ENCODE measurements around the gene DSP. TPM values are rescaled to one million over a fixed set of nuclear protein-coding genes. Genes with fewer than 3 reads are reported as not detected.

The DSP gene
- total and polyA plus RNA-seq, 2 of the 13 experiments (the other 11 are each of a cell fraction or from before 2014, with no cell fraction given): 89.8 to 117 TPM

GRCh38 chr6:7543789-7544424, 2.4 kb downstream of the DSP start (continued):
- TF ChIP-seq, protein P1, sequence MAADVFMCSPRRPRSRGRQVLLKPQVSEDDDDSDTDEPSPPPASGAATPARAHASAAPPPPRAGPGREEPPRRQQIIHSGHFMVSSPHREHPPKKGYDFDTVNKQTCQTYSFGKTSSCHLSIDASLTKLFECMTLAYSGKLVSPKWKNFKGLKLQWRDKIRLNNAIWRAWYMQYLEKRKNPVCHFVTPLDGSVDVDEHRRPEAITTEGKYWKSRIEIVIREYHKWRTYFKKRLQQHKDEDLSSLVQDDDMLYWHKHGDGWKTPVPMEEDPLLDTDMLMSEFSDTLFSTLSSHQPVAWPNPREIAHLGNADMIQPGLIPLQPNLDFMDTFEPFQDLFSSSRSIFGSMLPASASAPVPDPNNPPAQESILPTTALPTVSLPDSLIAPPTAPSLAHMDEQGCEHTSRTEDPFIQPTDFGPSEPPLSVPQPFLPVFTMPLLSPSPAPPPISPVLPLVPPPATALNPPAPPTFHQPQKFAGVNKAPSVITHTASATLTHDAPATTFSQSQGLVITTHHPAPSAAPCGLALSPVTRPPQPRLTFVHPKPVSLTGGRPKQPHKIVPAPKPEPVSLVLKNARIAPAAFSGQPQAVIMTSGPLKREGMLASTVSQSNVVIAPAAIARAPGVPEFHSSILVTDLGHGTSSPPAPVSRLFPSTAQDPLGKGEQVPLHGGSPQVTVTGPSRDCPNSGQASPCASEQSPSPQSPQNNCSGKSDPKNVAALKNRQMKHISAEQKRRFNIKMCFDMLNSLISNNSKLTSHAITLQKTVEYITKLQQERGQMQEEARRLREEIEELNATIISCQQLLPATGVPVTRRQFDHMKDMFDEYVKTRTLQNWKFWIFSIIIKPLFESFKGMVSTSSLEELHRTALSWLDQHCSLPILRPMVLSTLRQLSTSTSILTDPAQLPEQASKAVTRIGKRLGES (CRISPR knock-in tag; IDR thresholded peaks at IDR 0.05; ENCODE audit: borderline replicate concordance): no peak
- TF ChIP-seq KMT2B (CRISPR knock-in tag; IDR thresholded peaks at IDR 0.05): no peak
- no peak for TF ChIP-seq ZNF530 (CRISPR knock-in tag; IDR thresholded peaks at IDR 0.05; ENCODE audit: low read depth)
- TF ChIP-seq ZNF691 (CRISPR knock-in tag; IDR thresholded peaks at IDR 0.05; ENCODE audit: borderline replicate concordance, low read depth): no peak
- TF ChIP-seq HIVEP1 (CRISPR knock-in tag; IDR thresholded peaks at IDR 0.05): no peak
- TF ChIP-seq, protein P2, sequence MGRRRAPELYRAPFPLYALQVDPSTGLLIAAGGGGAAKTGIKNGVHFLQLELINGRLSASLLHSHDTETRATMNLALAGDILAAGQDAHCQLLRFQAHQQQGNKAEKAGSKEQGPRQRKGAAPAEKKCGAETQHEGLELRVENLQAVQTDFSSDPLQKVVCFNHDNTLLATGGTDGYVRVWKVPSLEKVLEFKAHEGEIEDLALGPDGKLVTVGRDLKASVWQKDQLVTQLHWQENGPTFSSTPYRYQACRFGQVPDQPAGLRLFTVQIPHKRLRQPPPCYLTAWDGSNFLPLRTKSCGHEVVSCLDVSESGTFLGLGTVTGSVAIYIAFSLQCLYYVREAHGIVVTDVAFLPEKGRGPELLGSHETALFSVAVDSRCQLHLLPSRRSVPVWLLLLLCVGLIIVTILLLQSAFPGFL (CRISPR knock-in tag; IDR thresholded peaks at IDR 0.05): no peak
- TF ChIP-seq, protein P3, sequence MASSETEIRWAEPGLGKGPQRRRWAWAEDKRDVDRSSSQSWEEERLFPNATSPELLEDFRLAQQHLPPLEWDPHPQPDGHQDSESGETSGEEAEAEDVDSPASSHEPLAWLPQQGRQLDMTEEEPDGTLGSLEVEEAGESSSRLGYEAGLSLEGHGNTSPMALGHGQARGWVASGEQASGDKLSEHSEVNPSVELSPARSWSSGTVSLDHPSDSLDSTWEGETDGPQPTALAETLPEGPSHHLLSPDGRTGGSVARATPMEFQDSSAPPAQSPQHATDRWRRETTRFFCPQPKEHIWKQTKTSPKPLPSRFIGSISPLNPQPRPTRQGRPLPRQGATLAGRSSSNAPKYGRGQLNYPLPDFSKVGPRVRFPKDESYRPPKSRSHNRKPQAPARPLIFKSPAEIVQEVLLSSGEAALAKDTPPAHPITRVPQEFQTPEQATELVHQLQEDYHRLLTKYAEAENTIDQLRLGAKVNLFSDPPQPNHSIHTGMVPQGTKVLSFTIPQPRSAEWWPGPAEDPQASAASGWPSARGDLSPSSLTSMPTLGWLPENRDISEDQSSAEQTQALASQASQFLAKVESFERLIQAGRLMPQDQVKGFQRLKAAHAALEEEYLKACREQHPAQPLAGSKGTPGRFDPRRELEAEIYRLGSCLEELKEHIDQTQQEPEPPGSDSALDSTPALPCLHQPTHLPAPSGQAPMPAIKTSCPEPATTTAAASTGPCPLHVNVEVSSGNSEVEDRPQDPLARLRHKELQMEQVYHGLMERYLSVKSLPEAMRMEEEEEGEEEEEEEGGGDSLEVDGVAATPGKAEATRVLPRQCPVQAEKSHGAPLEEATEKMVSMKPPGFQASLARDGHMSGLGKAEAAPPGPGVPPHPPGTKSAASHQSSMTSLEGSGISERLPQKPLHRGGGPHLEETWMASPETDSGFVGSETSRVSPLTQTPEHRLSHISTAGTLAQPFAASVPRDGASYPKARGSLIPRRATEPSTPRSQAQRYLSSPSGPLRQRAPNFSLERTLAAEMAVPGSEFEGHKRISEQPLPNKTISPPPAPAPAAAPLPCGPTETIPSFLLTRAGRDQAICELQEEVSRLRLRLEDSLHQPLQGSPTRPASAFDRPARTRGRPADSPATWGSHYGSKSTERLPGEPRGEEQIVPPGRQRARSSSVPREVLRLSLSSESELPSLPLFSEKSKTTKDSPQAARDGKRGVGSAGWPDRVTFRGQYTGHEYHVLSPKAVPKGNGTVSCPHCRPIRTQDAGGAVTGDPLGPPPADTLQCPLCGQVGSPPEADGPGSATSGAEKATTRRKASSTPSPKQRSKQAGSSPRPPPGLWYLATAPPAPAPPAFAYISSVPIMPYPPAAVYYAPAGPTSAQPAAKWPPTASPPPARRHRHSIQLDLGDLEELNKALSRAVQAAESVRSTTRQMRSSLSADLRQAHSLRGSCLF (CRISPR knock-in tag; IDR thresholded peaks at IDR 0.05; ENCODE audit: borderline replicate concordance): no peak
- TF ChIP-seq ZNF550 (CRISPR knock-in tag; IDR thresholded peaks at IDR 0.05; ENCODE audit: borderline replicate concordance): no peak
- no peak for TF ChIP-seq AHR (CRISPR knock-in tag; IDR thresholded peaks at IDR 0.05)
- no peak for TF ChIP-seq THAP8 (CRISPR knock-in tag; IDR thresholded peaks at IDR 0.05; ENCODE audit: borderline replicate concordance)
- peak; percentile 50; the same call in 1 of the 2 replicates for TF ChIP-seq SALL1 (CRISPR knock-in tag; IDR thresholded peaks at IDR 0.05)
- TF ChIP-seq CERS6 (CRISPR knock-in tag; IDR thresholded peaks at IDR 0.05): no peak
- TF ChIP-seq MXD3 (CRISPR knock-in tag; IDR thresholded peaks at IDR 0.05): no peak
